HK-2 (cell line): ENCODE data around the gene APBB2.
A peak's percentile ranks its signal among the peaks of the same experiment; 100 is the strongest.

Experiments used
- DNase-seq: peaks from one replicate; pipeline ENCODE4 v3.0.0-alpha.2; 2018; ENCODE audit not compliant: unreplicated experiment

APBB2 gene

GRCh38 chr4:41215969-41216293 lies 1.6 kb upstream of the APBB2 start:
- DNase-seq = no peak

GRCh38 chr4:41215155-41215554 lies 813 bp upstream of the APBB2 start:
- peak; percentile 6 for DNase-seq

- DNase-seq = no peak
Measured at GRCh38 chr4:41214825-41215146, 444 bp upstream of the APBB2 start.

GRCh38 chr4:41213625-41214135 lies 662 bp downstream of the APBB2 start:
- DNase-seq = no peak

GRCh38 chr4:41212616-41213203 lies 1.6 kb downstream of the APBB2 start:
- peak; percentile 66 for DNase-seq

- no peak for DNase-seq
Measured at GRCh38 chr4:41211951-41212615, 2.3 kb downstream of the APBB2 start.

- no peak for DNase-seq
Measured at GRCh38 chr4:41209901-41210300, 4.4 kb downstream of the APBB2 start.

- DNase-seq = no peak
Measured at GRCh38 chr4:41209187-41209586, 5.2 kb downstream of the APBB2 start.

GRCh38 chr4:41207291-41207831 lies 7.0 kb downstream of the APBB2 start:
- no peak for DNase-seq

GRCh38 chr4:41205854-41206460 lies 8.4 kb downstream of the APBB2 start:
- no peak for DNase-seq

- no peak for DNase-seq
Measured at GRCh38 chr4:41205130-41205529, 9.2 kb downstream of the APBB2 start.

- peak; percentile 78 for DNase-seq
Measured at GRCh38 chr4:41204400-41204978, 9.9 kb downstream of the APBB2 start.

- DNase-seq = no peak
Measured at GRCh38 chr4:41203841-41204240, 10.5 kb downstream of the APBB2 start.

GRCh38 chr4:41202820-41203568 lies 11.3 kb downstream of the APBB2 start:
- no peak for DNase-seq

GRCh38 chr4:41202356-41202755 lies 12.0 kb downstream of the APBB2 start:
- DNase-seq = no peak

GRCh38 chr4:41200486-41201017 lies 13.8 kb downstream of the APBB2 start:
- DNase-seq = no peak

- no peak for DNase-seq
Measured at GRCh38 chr4:41199788-41200187, 14.6 kb downstream of the APBB2 start.

- no peak for DNase-seq
Measured at GRCh38 chr4:41197996-41198395, 16.3 kb downstream of the APBB2 start.

- no peak for DNase-seq
Measured at GRCh38 chr4:41197495-41197894, 16.8 kb downstream of the APBB2 start.

- no peak for DNase-seq
Measured at GRCh38 chr4:41196633-41197332, 17.6 kb downstream of the APBB2 start.

GRCh38 chr4:41192136-41192535 lies 22.2 kb downstream of the APBB2 start:
- DNase-seq = no peak
